NB4 (cell line): ENCODE data around the gene A4GALT.
"Not testable (repeated sequence)": the region's sequence is repeated elsewhere in the genome, so short reads cannot be mapped to it uniquely, and the experiment has no call there.

Experiments
- DNase-seq: peaks from one replicate; pipeline ENCODE4 v3.0.0; 2010; ENCODE audit warnings: low read depth
- H3K4me3 ChIP-seq: one replicate; pipeline ENCODE4 v1.5.1; 2011; ENCODE audit warnings: mild to moderate bottlenecking, low read depth, low read length, moderate library complexity
- MYC ChIP-seq: IDR thresholded peaks from 2 replicates; pipeline ENCODE4 v1.6.1; 2011; ENCODE audit warnings: low read depth, low read length
- POLR2A ChIP-seq: IDR thresholded peaks from 2 replicates; pipeline ENCODE4 v1.6.1; 2011; ENCODE audit warnings: mild to moderate bottlenecking; ENCODE audit not compliant: insufficient read length; ENCODE audit errors: extremely low read depth
- TF ChIP-seq, protein P1 (sequence below): IDR thresholded peaks from 2 replicates; pipeline ENCODE4 v1.6.1; 2011; ENCODE audit warnings: low read depth, low read length
- TF ChIP-seq, protein P2 (sequence below): IDR thresholded peaks from one replicate; pipeline ENCODE4 v1.5.1; 2012; ENCODE audit warnings: low read depth, low read length

A4GALT gene

DNA sequence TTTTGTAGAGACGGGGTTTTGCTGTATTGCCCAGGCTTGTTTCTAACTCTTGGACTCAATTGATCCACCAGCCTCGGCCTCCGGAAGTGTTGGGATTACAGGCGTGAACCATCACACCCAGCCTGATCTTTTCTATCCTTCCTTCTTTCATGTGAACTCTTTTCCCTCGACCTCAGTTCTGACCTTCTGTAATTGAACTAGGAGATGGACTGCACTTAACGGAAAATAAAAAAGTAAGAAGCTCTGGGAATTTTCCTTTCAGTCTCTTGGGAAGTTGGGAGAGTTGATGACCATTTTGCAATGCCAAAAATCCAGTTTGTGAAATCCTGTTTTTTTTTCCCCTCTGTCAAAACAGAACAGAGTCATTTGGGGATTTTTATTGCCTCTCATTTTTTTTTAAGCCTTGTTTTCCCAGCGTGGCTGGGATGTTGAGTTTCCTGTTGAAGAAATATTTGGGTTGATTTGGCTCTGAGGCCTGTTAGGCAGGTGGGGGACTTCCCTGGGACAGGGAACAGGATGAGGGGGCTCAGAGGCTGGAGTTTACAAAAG is 44.5 kb downstream of the A4GALT start:
- TF ChIP-seq, protein P1, sequence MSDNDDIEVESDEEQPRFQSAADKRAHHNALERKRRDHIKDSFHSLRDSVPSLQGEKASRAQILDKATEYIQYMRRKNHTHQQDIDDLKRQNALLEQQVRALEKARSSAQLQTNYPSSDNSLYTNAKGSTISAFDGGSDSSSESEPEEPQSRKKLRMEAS, result no peak
- TF ChIP-seq POLR2A, result no peak
- TF ChIP-seq MYC, result no peak
- TF ChIP-seq, protein P2, sequence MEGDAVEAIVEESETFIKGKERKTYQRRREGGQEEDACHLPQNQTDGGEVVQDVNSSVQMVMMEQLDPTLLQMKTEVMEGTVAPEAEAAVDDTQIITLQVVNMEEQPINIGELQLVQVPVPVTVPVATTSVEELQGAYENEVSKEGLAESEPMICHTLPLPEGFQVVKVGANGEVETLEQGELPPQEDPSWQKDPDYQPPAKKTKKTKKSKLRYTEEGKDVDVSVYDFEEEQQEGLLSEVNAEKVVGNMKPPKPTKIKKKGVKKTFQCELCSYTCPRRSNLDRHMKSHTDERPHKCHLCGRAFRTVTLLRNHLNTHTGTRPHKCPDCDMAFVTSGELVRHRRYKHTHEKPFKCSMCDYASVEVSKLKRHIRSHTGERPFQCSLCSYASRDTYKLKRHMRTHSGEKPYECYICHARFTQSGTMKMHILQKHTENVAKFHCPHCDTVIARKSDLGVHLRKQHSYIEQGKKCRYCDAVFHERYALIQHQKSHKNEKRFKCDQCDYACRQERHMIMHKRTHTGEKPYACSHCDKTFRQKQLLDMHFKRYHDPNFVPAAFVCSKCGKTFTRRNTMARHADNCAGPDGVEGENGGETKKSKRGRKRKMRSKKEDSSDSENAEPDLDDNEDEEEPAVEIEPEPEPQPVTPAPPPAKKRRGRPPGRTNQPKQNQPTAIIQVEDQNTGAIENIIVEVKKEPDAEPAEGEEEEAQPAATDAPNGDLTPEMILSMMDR, result no peak
- DNase-seq, result no peak
- no peak overlapping the region for H3K4me3 ChIP-seq

DNA sequence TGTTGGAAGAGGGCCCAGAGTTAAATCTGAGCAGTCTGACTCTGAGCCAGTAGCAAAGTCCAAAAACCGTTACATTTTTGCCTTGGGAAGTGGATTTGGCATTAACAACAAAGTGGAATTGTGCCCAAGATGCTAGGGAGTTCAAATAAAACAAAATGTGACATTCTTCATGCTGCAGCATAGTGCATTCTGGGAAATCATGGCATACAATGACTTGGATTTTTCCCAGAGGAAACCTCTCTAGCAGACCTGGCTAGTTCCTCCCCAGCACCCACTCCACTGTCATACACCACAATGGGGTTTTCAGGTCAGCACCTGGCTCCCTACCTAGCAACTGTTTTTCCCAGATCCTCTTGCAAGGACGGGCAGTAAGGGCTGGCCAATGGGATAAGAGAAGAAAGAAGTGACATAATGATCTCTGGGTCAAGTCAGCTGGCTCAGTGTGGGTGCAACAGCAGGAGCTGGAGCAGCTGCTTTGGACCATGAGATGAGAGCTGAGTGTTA is 46.7 kb downstream of the A4GALT start:
- no peak overlapping the region for H3K4me3 ChIP-seq
- TF ChIP-seq, protein P2, result no peak
- no peak for TF ChIP-seq POLR2A
- TF ChIP-seq, protein P1, result no peak
- no peak for TF ChIP-seq MYC
- DNase-seq, result no peak

DNA sequence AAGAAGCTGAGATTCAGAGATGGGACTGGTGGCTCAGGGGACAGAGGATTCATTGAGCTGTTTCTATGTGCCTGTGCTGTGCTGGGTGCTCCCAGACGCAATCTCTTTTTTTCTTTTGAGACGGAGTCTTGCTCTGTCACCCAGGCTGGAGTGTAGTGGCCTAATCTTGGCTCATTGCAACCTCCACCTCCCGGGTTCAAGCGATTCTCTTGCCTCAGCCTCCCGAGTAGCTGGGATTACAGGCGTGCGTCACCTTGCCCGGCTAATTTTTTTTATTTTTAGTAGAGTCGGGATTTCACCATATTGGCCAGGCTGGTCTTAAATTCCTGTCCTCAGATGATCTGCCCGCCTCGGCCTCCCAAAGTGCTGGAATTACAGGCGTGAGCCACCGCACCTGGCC is 47.6 kb downstream of the A4GALT start:
- not testable (repeated sequence) for H3K4me3 ChIP-seq, DNase-seq

DNA sequence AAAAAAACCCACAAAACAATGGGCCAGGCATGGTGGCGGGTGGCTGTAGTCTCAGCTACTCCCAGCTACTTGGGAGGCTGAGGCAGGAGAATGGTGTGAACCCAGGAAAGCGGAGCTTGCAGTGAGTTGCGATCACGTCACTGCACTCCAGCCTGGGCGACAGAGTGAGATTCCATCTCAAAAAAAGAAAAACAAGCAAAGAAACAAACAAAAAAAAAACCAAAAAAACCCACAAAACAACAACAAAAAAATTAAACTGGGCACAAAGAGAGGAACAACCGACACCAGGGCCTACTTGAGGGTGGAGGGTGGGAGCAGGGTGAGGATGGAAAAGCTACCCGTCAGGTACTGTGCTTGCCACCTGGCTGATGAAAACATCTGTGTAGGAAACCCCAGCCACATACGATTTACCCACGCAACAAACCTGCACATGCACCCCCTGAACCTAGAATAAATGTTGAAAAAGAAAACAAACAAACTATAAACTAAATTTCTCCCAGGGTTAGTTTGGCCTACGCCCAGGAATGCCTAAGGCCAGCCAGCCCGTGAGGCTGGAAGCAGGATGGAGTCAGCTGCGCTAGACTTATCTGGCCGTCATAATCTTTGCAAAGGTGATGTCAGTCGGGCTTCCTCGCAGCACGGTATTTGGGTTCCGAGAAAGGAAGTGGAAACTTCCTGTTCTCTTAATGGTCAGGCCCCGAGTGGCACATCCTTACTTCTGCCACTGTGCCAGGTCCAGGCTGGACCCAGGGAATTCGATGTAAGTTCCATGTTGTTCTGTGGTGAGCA is 49.6 kb downstream of the A4GALT start:
- TF ChIP-seq, protein P2, result no peak
- TF ChIP-seq, protein P1, result no peak
- TF ChIP-seq POLR2A, result no peak
- no peak for TF ChIP-seq MYC
- no peak for DNase-seq
- no peak overlapping the region for H3K4me3 ChIP-seq

DNA sequence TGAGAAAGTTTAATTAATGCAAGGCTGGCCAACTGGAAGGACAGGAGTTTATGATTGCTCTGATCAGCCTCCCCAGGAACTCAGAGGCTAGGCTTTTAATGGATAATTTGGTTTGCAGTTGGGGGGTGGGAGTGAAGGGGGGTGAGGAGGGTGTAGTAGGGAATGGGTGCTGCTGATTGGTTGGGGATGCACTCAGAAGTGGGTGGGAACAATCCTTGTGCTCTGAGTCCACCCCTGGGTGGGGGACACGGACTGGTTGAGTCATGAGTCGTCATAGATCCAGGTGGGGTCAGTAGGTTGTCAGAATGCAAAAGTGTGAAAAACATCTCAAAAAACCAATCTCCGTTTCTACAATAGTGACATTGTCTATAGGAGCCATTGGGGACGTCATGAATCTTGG is 50.6 kb downstream of the A4GALT start:
- H3K4me3 ChIP-seq, result no peak overlapping the region
- TF ChIP-seq MYC (no peak), POLR2A (no peak)
- TF ChIP-seq, protein P1, result no peak
- TF ChIP-seq, protein P2, result no peak
- DNase-seq, result no peak

DNA sequence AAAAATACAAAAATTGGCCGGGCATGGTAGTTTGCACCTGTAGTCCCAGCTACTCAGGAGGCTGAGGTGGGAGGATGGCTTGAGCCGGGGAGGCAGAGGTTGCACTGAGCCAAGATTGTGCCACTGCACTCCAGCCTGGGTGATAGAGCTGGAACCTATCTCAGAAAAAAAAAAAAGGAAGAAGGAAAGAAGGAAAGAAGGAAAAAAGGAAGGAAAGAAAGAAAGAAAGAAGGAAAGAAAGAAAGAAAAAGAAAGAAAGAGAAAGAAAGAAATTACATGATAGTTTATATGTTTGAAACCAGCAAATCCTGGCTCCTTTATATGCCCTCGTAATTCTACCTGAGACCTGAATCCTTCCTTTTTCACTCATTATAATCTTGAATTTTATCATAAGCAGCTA is 54.3 kb downstream of the A4GALT start:
- H3K4me3 ChIP-seq, DNase-seq: not testable (repeated sequence)
